Activated naive CD4-positive, alpha-beta T cell treated with anti-CD3 and anti-CD28 coated beads, Interleukin-2, amount 50 U/mL, for 72 hours (primary cell): Measurements from ENCODE around the gene IQSEC1. TPM values are rescaled to one million over a fixed set of nuclear protein-coding genes. Genes with fewer than 3 reads are reported as not detected.

Experiments
- ATAC-seq, 2 donors: fragments of 150-1000 bp; cut with Tn5 transposase; 2 replicates each; pipeline ENCODE4 v1.10.0; 2021; ENCODE audit warnings: mild to moderate bottlenecking in 2 of 2, moderate library complexity in 2 of 2
- DNase-seq, 2 donors: peaks; one replicate each; pipeline ENCODE4 v3.0.0; 2021 to 2022; ENCODE audit warnings: low spot score in 2 of 2
- H3K27ac Mint-ChIP-seq, 2 donors: one replicate each; pipeline ENCODE4 v1.8.0; 2022; ENCODE audit warnings: mild to moderate bottlenecking in 2 of 2, mixed read lengths in 2 of 2
- H3K36me3 Mint-ChIP-seq, 2 donors: one replicate each; pipeline ENCODE4 v1.8.0; 2022; ENCODE audit warnings: mixed read lengths in 2 of 2
- H3K9me3 Mint-ChIP-seq, 2 donors: one replicate each; pipeline ENCODE4 v1.8.0; 2022; ENCODE audit warnings: mixed read lengths in 2 of 2
- total RNA-seq, 2 donors: library from RNA; stranded (reverse); gene quantifications; one replicate each; pipeline ENCODE4 v1.2.3, GENCODE V29; 2022

IQSEC1 gene
- total RNA-seq, 2 donors from 2014 or later, result 25.0 to 37.1 TPM

- ATAC-seq (no peak), DNase-seq (no peak)
- no peaks in the 10 kb centered on the region for H3K9me3 Mint-ChIP-seq
- H3K36me3 Mint-ChIP-seq, result no peaks in the 10 kb centered on the region
- H3K27ac Mint-ChIP-seq, result no peak overlapping the region
Measured at GRCh38 chr3:13064964-13065363, 8.3 kb downstream of the IQSEC1 start.

- Mint-ChIP-seq H3K27ac (peak overlapping the region in 1 of 2 donors; percentile 8), H3K36me3 (no peaks in the 10 kb centered on the region), H3K9me3 (no peaks in the 10 kb centered on the region)
- ATAC-seq (no peak), DNase-seq (no peak)
Measured at GRCh38 chr3:13064159-13064868, 8.9 kb downstream of the IQSEC1 start.

DNA sequence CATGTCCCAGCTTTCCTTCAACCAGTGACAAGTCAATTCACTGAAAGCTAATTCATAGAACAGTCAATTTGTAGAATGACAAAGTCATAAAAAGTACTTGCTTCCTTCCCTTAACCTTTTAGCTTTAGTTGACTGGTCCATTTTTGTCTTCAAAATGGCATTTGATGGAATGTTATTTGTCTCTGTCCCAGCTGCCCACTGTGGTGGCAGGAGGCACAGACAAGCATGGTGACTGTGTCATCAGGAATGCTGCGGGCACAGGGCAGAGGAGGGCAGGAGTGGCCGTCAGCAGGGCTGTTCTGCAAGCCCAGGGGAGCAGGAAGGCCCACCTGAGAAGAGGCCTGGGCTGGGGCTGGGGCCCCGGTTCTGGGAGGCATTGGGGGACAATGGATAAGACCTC, 10.0 kb downstream of the IQSEC1 start:
- Mint-ChIP-seq H3K36me3 (no peaks in the 10 kb centered on the region), H3K27ac (peak overlapping the region in 1 of 2 donors; percentile 38), H3K9me3 (no peaks in the 10 kb centered on the region)
- DNase-seq, result no peak
- no peak for ATAC-seq

GRCh38 chr3:13062647-13063046, 10.6 kb downstream of the IQSEC1 start:
- DNase-seq, result no peak
- Mint-ChIP-seq H3K27ac (no peak overlapping the region), H3K36me3 (no peaks in the 10 kb centered on the region), H3K9me3 (no peaks in the 10 kb centered on the region)
- ATAC-seq, result no peak

DNA sequence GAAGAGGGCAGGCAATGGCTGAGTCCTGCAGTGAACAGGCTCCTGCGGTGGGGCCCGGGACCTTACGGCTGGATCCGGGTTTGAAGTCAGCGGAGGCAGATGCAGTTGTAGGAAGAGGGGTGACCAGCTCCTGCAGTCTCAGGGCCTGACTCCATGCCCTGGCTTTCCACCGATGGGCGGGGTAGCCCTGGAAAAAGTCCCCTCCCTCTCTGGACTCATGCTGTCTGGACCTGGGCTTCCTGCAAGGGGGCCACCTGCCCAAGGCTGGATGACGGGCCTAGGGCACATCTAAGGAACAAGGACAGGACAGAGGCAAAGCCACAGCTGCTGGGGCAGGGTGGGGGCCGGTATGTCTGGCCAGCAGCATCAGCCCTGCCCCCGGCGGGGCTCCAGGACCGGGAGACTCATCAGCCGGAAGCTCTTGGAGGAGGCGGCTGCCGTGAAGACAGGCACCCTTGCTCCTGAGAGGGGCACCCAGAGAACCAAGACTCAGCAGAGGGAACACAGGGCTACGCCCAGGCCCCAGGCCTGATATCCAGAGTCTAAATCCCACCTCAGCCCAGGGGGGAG, 12.8 kb downstream of the IQSEC1 start:
- Mint-ChIP-seq H3K9me3 (no peaks in the 10 kb centered on the region), H3K36me3 (no peaks in the 10 kb centered on the region), H3K27ac (peak overlapping the region in 1 of 2 donors; percentile 81)
- ATAC-seq (no peak), DNase-seq (no peak)

- no peaks in the 10 kb centered on the region for H3K9me3 Mint-ChIP-seq
- H3K27ac Mint-ChIP-seq, result no peak overlapping the region
- no peak for ATAC-seq
- no peak for DNase-seq
- H3K36me3 Mint-ChIP-seq, result no peaks in the 10 kb centered on the region
Measured at GRCh38 chr3:13058346-13059120, 14.7 kb downstream of the IQSEC1 start.

DNA sequence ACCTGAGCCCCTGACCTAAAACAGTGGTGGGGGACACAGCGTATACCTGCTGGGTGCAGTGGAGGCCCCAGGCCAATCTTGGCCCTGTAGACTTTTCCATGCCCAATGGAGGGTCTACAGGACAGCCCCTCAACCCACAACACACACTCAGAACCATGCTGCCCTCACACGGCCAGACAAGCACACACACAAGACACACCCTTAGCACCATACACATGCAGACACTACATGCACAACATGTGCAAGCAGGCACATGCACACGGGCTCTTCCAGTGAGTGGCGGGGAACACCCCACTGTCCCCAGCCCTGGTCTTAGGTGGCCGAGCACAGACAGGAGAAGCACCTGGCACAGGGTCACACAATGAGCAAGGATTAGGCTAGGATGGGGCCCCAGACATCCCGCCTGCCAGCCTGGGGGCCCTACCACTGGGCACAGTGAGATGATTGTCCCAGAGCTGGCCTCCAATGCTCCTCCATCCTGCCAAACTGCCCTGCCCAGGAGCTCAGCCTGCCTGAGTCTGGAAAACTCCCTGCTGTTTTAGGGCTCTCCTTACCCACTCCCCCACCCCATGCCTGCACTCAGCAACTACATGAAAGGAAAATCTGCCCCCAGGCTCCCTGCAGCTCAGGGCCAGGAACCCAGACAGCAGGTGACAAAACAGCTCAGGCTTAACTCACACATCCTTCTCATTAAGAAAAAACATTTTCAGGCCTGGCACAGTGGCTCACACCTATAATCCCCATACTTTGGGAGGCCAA, 15.8 kb downstream of the IQSEC1 start:
- ATAC-seq, result peak in 1 of 2 donors; percentile 18
- DNase-seq, result no peak
- Mint-ChIP-seq H3K36me3 (no peaks in the 10 kb centered on the region), H3K9me3 (no peaks in the 10 kb centered on the region), H3K27ac (peak overlapping the region; percentile 14 to 50)

DNA sequence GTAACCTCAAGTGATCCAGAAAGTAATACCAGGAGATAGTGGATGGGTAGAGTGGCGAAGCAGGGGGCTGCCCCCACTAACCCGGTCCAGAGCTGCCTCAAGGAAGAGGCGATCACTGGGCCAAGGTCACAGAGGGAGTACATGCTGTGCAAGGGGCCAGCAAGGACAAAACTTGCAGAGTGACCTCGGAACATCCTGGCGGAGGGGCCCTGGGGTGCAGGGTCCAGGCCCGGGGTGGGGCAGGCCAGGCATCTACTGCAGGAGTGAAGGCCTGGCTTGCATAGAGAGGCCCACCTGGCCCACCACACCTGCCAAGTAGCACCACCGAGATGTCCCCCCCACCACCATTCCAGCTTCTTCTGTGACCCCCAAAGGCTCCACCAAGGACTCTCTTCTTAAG, 17.6 kb downstream of the IQSEC1 start:
- H3K9me3 Mint-ChIP-seq, result no peaks in the 10 kb centered on the region
- no peak overlapping the region for H3K27ac Mint-ChIP-seq
- DNase-seq (no peak), ATAC-seq (no peak)
- no peaks in the 10 kb centered on the region for H3K36me3 Mint-ChIP-seq

DNA sequence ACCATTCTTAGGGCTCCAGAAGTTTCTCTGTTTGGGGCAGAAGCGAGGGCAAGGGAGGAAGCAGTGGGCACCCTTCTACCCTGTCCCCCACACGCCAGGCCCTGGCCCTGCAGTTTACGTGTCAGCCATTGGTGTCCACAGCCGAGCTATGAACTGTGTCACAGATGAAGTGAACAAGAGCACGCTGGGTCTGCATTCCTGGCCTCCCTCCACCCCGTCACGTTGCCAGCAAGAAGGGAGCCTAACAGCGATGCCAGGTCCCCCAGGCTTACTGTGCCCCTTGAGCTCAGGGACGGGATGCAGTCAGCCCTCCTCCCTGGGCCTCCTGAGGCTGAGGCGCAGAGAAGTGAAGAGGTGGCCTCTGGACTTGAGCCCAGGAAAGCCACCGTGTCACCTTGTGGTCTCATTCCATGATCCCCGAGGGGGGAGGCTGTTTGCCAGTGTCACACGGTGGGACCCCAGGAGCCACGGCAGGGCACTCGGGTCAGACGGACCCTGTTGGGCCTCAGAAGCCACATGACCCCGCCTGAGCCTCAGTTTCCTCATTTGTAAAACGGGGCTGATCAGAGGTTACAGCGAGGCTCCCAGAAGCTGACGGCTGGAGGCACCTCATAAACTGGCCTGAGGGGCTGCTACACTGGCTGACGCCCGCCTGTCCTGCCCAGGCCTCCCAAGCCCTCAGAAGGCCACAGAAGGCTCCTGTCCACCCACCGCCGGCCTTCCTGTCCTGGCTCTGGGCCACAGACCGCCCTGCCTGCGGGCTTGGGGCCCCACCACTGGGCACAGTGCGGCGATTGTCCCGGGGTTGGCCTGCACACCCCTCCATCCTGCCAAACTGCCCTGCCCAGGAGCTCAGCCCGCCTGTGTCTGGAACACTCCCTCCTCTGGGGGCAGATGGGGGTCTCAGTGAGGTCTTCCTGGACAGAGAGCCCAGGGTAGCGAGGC, 18.6 kb downstream of the IQSEC1 start:
- Mint-ChIP-seq H3K36me3 (no peaks in the 10 kb centered on the region), H3K9me3 (no peaks in the 10 kb centered on the region), H3K27ac (peak overlapping the region in 1 of 2 donors; percentile 39)
- DNase-seq (no peak), ATAC-seq (no peak)

DNA sequence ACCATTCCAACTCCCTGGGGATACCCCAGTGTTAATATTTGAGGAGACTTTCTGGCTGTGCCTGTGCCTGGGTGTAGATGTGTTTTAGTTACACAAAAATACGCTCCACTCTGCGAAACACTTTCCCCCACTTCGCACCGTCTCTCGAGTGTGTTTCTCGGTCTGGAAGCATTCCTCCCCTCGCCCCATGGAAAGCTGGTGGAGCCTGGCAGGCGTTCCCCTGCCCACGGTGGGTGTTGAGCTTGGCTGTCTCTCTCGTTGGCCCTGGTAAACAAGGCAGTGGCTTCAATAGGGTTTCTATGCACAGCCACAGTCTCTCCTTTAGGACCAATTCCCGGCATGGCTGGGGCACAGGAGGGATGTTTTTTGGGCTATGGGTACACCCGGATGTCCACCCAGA, 19.3 kb downstream of the IQSEC1 start:
- ATAC-seq (no peak), DNase-seq (no peak)
- Mint-ChIP-seq H3K27ac (peak overlapping the region in 1 of 2 donors; percentile 39), H3K9me3 (no peaks in the 10 kb centered on the region), H3K36me3 (no peaks in the 10 kb centered on the region)

DNA sequence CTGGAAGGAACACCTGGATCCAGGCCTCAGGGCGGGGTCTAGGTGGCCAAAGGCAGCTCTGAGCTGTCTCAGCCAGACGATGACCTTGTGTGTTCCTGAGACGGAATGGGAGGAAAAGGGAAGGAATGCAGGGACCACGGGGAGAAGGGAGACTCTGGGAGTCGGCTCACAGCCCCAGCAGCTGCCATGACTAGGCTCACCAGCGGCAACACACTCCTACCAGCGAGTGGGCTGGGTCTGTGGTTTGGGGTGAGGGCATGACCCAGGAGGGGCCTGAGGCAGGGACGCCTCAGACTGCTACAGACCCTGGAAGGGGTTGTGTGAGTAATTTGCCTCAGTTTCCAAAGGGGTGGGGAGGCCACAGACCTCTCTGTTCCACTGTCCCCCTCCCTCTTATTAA, 19.8 kb downstream of the IQSEC1 start:
- no peak for ATAC-seq
- H3K9me3 Mint-ChIP-seq, result no peaks in the 10 kb centered on the region
- no peak overlapping the region for H3K27ac Mint-ChIP-seq

GRCh38 chr3:13052191-13052820, 20.9 kb downstream of the IQSEC1 start:
- ATAC-seq (no peak), DNase-seq (no peak)
- no peaks in the 10 kb centered on the region for H3K9me3 Mint-ChIP-seq
- no peaks in the 10 kb centered on the region for H3K36me3 Mint-ChIP-seq
- no peak overlapping the region for H3K27ac Mint-ChIP-seq

More for the DNA sequence above, 19.8 kb downstream of the IQSEC1 start:
- no peaks in the 10 kb centered on the region for H3K36me3 Mint-ChIP-seq
- no peak for DNase-seq

DNA sequence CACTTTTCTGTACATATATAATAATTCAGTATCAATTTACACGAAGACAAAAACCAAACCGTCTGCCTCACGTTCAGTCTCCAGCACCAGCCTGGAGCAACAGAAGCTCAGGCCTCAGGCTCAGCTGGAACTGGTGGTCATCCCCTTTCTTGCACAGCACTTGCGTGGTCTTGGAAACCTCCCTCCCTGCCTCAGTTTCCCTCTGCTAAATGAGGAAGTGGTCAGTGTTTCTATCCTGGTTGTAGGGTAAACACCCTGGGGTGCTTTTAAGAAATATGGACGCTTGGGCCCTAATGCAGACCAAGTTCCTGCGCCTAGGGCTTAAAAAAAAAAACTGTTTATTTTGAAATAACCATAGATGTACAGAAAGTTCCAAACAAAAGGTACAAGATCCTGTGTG, 21.6 kb downstream of the IQSEC1 start:
- no peak overlapping the region for H3K27ac Mint-ChIP-seq
- DNase-seq, result no peak
- H3K36me3 Mint-ChIP-seq, result no peaks in the 10 kb centered on the region
- no peak for ATAC-seq
- H3K9me3 Mint-ChIP-seq, result no peaks in the 10 kb centered on the region

DNA sequence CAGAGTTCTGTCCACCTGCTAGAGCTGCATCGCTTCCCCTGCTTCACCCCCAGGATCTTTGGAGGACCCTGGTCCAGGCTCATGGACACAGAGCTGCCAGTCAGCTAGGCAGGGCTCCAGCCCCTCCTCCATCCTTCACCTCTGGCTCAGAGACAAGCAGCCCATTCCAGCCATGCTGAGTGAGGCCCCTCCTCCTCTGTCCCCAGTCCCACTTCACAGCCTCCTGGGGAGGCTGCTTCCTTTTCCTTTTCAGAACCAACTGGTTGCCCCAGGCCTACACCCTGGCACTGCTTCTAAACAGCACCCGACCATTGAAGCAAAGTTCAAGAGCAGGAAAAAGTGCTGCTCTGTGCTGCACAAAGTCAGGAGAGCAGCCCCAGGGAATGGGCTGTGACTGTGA, 22.2 kb downstream of the IQSEC1 start:
- H3K27ac Mint-ChIP-seq, result no peak overlapping the region
- no peaks in the 10 kb centered on the region for H3K9me3 Mint-ChIP-seq
- no peaks in the 10 kb centered on the region for H3K36me3 Mint-ChIP-seq
- no peak for DNase-seq
- ATAC-seq, result no peak

DNA sequence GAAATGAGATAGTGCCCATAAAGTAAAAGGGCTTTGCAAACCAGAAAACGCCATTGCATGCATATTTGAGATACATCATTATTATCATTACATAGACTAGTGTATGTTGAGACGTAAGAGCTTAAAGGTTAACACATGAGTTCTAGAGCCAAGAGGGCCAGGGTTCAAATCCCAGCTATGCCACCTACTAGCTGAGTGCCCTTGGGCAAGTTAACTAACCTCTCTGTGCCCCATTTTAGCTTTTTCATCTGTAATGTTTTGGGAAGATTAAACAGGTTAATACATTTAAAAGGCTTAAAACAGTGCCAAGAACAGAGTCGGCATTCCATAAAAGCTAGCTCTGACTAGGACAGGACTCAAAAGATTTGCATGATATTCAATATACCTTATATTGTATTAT, 22.8 kb downstream of the IQSEC1 start:
- DNase-seq, result no peak
- no peak for ATAC-seq
- Mint-ChIP-seq H3K27ac (no peak overlapping the region), H3K9me3 (no peaks in the 10 kb centered on the region), H3K36me3 (no peaks in the 10 kb centered on the region)

DNA sequence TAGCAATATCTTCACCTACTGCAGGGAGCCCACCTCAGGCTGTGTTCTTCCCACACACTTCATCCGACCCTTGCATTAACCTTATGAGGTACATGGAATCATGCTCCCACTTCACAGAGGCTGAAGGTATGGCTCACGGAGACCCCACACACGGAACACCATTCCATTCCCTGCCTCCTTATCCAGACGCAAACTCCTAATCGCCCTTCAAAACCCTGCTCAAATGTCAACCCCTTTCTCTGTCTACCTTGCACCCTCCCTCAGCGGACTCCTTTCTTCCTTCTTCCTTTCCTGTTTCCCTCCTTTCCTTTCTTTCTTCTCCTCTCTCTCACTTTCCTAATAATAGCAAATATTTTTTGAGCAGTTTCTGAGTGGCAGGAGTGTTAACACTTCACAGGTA, 23.8 kb downstream of the IQSEC1 start:
- ATAC-seq (no peak), DNase-seq (no peak)
- Mint-ChIP-seq H3K27ac (no peak overlapping the region), H3K9me3 (no peaks in the 10 kb centered on the region), H3K36me3 (no peaks in the 10 kb centered on the region)
